ENCODE measurements around the gene FAM50B. TPM values are rescaled to one million over a fixed set of nuclear protein-coding genes. Genes with fewer than 3 reads are reported as not detected.

The FAM50B gene
- total and polyA plus RNA-seq, 2 of the 13 experiments (the other 11 are each of a cell fraction or from before 2014, with no cell fraction given): 0.05 TPM; not detected in 1

- no peak for ATAC-seq
- in situ Hi-C loops (cut with HindIII; ENCODE audit: extremely low pct_ligation_motif_present, low pct_unique_long_range_greater_than_20kb): no loop called here
- H3K27ac ChIP-seq (ENCODE audit: extremely low read length, insufficient read depth, low read length): no peak overlapping the region
- intact Hi-C loops (cut with micrococcal nuclease; ENCODE audit: unreplicated experiment): no loop called here
- ChIA-PET POLR2A (no interaction called here), CTCF (ENCODE audit: low intra/inter-chr PET ratio, low total read pairs) (no interaction called here)
- no peak for DNase-seq (ENCODE audit: low spot score)
- no peak for FAIRE-seq
- BruUV-seq (replicated peaks): no TSS peak
- H3K9me3 ChIP-seq (ENCODE audit: low read length): no peaks in the 10 kb centered on the region
- no peaks in the 10 kb centered on the region for H4K20me1 ChIP-seq (ENCODE audit: insufficient read depth, low read length)
- H3K4me2 ChIP-seq (ENCODE audit: low read depth, low read length): no peak overlapping the region
- no peaks in the 10 kb centered on the region for H3K27me3 ChIP-seq (ENCODE audit: control insufficient read depth in 1 of 2, insufficient read depth in 2 of 2, low read length in 2 of 2)
- 90% methylated on average over 5 of the region's 5 CpGs for whole genome bisulfite sequencing (ENCODE audit: low lambda C conversion rate)
- H3K4me1 ChIP-seq (ENCODE audit: insufficient read depth, low read length): peaks cover 51% of the 10 kb centered on the region
- H2AFZ ChIP-seq (ENCODE audit: low read length): no peak overlapping the region
- no peaks in the 10 kb centered on the region for H3K79me2 ChIP-seq (ENCODE audit: insufficient read depth, low read length)
- H3K9ac ChIP-seq (ENCODE audit: insufficient read depth, low read depth, low read length): no peak overlapping the region
- no peak overlapping the region for H3K4me3 ChIP-seq (replicated peaks in 1 of 3; ENCODE audit: insufficient read depth in 1 of 3, low read depth in 2 of 3, low read length in 3 of 3)
- no peaks in the 10 kb centered on the region for H3K36me3 ChIP-seq (replicated peaks in 1 of 2; ENCODE audit: control insufficient read depth in 1 of 2, insufficient read depth in 2 of 2, low read length in 2 of 2)
- TF ChIP-seq MTA1 (CRISPR knock-in tag; IDR thresholded peaks at IDR 0.05; ENCODE audit: borderline replicate concordance) (no peak), ZNF558 (CRISPR knock-in tag; IDR thresholded peaks at IDR 0.05; ENCODE audit: borderline replicate concordance) (no peak), NFYB (CRISPR knock-in tag; IDR thresholded peaks at IDR 0.05) (no peak), CHD4 (IDR thresholded peaks at IDR 0.05; ENCODE audit: borderline replicate concordance, low read length) (no peak), TAF1 (CRISPR knock-in tag; IDR thresholded peaks at IDR 0.05) (no peak), RERE (CRISPR knock-in tag; IDR thresholded peaks at IDR 0.05; ENCODE audit: low read depth) (no peak), CTCF (CRISPR knock-in tag; IDR thresholded peaks at IDR 0.05) (no peak), ARNT (IDR thresholded peaks at IDR 0.05) (no peak), SP1 (IDR thresholded peaks at IDR 0.05) (no peak), SP1 (CRISPR knock-in tag; IDR thresholded peaks at IDR 0.05) (no peak), CERS6 (CRISPR knock-in tag; IDR thresholded peaks at IDR 0.05) (no peak), PHF20 (CRISPR knock-in tag; IDR thresholded peaks at IDR 0.05) (no peak)
Measured at GRCh38 chr6:3875486-3875885, 26.3 kb downstream of the FAM50B start.

All from HepG2 (cell line).